ENCODE data around the gene MAP3K21.

DNA sequence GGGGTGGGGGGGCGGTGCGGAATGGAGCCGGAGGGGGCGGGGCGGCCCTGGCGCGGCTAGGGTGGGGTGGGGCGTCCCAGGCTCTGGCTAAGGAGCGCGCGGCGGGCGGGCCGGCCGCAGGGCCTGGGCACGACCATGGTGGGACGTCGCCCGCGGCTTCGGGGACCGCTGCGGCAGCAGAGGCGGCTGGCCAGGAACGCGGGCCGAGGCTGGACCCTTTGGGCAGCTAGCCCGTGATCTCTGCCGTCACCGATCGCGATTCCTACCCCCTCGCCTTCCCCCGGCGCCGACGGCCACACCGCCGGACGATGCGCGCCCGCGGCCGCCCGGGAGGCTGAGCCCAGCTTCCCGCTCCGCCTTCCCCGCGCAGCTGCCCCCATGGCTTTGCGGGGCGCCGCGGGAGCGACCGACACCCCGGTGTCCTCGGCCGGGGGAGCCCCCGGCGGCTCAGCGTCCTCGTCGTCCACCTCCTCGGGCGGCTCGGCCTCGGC is at the start of gene MAP3K21:
- TF ChIP-seq, protein P1, sequence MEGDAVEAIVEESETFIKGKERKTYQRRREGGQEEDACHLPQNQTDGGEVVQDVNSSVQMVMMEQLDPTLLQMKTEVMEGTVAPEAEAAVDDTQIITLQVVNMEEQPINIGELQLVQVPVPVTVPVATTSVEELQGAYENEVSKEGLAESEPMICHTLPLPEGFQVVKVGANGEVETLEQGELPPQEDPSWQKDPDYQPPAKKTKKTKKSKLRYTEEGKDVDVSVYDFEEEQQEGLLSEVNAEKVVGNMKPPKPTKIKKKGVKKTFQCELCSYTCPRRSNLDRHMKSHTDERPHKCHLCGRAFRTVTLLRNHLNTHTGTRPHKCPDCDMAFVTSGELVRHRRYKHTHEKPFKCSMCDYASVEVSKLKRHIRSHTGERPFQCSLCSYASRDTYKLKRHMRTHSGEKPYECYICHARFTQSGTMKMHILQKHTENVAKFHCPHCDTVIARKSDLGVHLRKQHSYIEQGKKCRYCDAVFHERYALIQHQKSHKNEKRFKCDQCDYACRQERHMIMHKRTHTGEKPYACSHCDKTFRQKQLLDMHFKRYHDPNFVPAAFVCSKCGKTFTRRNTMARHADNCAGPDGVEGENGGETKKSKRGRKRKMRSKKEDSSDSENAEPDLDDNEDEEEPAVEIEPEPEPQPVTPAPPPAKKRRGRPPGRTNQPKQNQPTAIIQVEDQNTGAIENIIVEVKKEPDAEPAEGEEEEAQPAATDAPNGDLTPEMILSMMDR (IDR thresholded peaks at IDR 0.05; ENCODE audit: poor library complexity, severe bottlenecking): no peak
- TF ChIP-seq EP300 (conservative IDR thresholded peaks at IDR 0.05; ENCODE audit: poor library complexity, severe bottlenecking) (no peak), POLR2AphosphoS5 (IDR thresholded peaks at IDR 0.05) (no peak), TAF1 (IDR thresholded peaks at IDR 0.05; ENCODE audit: low read depth) (no peak)

All from neural cell (in vitro differentiated cells).